Hepatic stellate cell (primary cell): Measurements from ENCODE around the gene HJURP.
"Not testable (repeated sequence)": the region's sequence is repeated elsewhere in the genome, so short reads cannot be mapped to it uniquely, and the experiment has no call there.

Experiments used
- DNase-seq: peaks from one replicate; pipeline ENCODE4 v3.0.0; 2011; ENCODE audit warnings: low spot score

HJURP gene, protein sequence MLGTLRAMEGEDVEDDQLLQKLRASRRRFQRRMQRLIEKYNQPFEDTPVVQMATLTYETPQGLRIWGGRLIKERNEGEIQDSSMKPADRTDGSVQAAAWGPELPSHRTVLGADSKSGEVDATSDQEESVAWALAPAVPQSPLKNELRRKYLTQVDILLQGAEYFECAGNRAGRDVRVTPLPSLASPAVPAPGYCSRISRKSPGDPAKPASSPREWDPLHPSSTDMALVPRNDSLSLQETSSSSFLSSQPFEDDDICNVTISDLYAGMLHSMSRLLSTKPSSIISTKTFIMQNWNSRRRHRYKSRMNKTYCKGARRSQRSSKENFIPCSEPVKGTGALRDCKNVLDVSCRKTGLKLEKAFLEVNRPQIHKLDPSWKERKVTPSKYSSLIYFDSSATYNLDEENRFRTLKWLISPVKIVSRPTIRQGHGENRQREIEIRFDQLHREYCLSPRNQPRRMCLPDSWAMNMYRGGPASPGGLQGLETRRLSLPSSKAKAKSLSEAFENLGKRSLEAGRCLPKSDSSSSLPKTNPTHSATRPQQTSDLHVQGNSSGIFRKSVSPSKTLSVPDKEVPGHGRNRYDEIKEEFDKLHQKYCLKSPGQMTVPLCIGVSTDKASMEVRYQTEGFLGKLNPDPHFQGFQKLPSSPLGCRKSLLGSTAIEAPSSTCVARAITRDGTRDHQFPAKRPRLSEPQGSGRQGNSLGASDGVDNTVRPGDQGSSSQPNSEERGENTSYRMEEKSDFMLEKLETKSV

DNA sequence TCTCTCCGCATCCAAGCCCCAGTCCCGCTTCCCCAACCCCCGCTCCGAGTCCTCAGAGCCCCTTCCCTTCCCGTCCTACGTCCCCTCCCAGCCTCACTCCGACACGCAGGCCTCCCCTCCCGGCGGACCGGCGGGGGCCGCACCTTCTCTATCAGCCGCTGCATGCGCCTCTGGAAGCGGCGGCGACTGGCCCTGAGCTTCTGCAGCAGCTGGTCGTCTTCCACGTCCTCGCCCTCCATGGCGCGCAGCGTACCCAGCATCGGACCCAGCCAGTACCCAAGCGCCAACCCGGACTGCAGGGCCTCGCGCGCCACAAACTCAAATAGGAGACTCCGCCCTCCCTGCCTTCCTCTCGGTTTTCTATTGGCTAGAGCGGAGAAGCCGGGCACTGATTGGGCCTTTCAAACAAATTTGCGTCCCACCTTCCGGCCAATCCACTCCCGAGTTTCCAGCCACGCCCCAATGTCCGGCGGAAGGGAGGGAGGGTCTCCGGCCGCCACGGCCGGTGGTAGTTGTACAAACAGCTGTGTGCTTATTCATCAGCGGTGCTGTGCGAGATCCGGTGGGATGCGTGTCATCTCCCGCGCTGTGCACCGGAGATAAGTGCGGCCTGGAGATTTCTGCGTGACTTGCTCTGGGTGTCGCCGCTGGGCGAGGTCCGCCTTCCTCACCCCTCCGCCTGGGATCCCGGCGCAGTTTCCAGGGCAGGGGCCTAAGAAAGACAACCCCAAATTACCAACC lies at the start of gene HJURP:
Gene HJURP, minus strand, starts transcription at position 295 of the 741 bp plus-strand sequence. Its CDS starts 35 bp downstream, at position 260.
- peak; percentile 100 for DNase-seq

DNA sequence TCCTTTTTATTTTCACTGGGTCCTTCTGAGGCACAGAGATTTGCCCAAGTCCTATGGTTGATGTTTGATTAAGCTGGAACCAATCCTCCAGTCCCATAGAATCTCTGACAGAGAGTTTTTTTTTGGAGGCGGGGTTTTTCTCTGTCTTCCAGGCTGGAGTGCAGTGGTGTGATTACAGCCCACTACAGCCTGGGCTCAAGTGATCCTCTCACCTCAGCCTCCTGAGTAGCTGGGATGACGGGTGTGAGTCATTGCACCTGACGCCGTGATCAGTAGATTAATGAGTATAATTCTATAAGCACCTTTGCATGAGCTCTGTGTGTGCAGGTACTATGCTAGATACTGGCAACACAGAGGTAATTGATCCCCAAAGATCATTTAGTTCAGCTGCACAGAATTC lies 47.5 kb upstream of the HJURP start:
- no peak for DNase-seq

DNA sequence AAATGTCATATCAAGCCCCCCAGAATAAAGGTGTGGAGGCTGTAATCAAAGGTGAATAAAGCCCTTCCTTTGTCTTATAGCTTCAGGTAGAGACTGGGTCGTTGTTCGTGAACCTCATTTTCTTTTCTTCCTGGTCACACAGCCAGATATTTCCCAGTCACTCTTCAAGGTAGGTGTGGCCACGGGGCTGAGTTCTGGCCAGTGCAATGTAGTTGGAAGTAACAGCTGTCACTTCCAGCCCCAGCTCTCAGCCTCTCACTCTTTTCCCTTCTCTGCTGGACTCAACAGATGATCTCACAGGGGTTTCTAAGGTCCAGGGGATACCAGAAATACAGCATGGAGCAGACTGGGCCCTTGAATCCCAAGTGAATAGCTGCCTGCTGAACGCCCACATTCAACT lies 47.0 kb upstream of the HJURP start:
- no peak for DNase-seq

DNA sequence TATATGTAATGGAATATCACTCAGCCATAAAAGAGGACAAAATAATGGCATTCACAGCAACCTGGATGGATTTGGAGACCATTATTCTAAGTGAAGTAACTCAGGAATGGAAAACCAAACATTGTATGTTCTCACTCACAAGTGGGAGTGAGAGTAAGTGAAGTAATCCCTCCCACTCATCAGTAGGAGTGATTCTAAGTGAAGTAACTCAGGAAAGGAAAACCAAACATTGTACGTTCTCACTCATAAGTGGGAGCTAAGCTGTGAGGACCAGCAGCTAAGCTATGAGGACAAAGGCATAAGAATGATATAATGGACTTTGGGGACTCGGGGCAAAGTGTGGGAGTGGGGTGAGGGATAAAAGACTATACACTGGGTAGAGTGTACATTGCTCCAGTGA lies 41.9 kb upstream of the HJURP start:
- DNase-seq: not testable (repeated sequence)

DNA sequence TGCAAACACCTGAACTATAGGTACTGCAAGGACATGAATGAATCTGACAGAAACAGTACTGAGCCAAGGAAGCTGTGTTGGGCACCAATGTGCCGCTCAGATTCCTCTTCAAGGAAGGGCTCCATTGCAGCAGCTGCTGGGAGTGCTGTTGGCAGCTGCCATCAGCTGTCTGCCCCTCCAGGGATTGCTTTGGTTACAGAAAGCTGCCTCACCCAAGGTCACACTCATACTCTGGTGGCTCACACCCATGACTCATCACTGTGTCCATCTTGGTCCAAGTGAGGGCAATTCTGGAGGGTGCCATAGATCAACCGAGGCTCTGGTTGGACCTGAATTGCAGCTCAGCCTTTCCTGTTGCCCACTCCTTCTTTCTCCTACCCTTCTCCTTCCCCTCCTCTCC lies 38.5 kb upstream of the HJURP start:
- no peak for DNase-seq

DNA sequence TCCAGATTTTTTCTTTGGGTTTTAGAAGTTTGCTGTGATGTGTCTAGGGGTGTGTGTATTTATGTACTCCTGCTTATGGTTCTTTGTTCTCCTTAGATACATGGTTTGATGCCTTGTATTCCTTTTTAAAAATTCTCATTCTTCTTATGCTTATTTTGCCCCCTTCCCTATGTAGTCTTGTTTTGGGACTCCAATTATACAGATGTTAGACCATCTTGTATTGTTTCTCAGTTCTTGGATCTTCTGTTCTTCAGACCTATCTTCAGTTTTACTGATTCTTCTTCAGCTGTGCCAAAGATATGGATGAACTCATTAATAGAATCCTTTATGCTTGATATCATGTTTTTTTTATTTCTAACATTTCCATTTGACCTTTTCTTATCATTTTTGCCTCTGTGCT lies 28.0 kb upstream of the HJURP start:
- no peak for DNase-seq

DNA sequence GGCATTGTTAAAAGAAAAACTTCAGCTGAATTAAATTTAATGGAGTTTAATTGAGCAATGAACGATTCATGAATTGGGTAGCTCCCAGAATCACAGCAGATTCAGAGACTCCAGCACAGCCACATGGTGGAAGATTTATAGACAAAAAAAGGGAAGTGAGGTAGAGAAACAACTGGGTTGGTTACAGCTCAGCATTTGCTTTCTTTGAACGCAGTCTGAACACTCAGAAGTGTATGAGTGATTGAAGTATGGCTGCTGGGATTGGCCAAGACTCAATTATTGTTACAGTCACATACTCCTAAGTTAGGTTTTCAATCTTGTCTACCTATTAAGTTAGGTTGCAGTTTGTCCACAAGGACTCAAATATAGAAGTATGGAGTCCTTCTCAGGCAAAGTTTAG lies 17.8 kb upstream of the HJURP start:
- DNase-seq: not testable (repeated sequence)

DNA sequence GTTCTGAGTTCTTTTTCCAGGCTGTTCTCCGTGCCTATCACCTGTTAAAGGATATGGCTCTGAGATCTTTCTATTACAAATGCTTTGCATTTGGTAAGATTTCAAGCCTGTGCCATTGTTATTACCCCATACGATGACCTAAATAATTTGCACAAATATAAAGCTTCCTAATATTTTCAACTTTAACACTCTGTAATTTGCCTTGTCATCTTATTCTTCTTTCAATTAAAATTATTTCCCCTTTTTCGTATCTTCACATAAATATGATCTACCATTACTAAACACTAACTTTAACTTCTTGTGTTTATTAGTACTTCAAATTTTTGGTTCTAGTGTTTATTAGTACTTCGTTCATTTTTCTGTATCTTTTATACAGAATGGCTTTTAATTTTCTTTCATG lies 17.1 kb upstream of the HJURP start:
- no peak for DNase-seq

DNA sequence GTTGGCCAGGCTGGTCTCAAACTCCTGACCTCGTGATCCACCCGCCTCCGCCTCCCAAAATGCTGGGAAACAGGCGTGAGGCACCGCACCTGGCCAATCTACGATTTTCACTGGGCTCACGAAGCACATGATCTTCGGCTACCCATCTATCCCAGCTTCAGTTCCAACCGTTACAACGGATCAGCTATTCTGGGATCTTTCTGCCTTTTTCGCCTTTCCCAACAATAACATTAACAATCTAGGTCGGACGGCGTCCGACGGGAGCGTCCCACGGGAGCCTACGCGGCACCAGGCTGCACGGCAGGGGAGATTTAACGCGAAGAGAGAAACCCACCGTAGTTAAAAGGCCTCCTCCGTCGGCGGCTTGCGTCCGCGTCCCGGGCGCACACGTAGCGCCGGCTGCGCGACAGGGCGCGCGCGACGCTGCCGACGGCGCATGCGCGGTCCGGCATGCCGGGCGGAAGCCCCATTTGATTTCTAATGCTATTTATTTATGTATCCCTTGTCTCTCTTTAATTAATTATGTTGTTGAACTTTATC lies 13.7 kb upstream of the HJURP start, which contains the start of gene MSL3B:
Gene MSL3B, minus strand, starts transcription at position 394 of the 540 bp plus-strand sequence.
- peak; percentile 65 for DNase-seq

DNA sequence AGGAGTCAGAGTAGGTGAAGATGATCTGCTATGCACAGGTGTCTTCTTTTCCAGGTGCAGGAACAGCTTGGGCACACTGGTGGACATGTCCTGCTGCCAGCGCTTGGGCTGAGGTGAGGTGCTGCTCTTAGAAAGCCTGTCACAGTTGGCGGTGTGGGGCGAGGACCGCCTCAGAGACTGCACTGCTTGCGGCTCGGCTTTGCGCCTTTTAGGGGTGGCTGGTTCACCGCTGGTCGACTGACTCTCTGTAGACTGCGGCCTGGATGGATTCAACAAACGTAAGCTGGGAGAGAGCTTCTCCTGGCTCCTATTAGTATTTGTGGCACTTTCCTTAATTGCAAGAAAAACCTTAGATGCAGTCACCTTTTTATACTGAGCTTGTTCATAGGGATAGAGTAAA lies 12.1 kb upstream of the HJURP start:
- no peak for DNase-seq

DNA sequence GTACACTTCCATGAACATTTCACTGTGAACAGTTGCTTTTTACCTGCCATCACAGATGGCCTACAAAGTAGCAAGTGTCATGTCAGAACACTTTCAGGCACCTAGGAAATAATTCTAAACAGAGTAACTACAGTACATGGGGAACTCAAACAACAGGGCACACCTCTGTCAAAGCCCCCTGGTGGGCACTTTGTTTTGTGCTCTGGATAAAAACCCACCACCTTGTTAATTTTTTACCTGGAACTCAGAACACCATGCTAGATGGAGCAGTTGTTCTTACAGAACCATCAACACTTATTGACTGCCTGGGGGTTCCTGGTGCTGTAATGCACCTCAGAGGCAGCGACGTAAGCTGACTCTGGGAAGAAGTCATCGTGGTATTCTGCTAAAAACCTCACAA lies 11.5 kb upstream of the HJURP start:
- no peak for DNase-seq

DNA sequence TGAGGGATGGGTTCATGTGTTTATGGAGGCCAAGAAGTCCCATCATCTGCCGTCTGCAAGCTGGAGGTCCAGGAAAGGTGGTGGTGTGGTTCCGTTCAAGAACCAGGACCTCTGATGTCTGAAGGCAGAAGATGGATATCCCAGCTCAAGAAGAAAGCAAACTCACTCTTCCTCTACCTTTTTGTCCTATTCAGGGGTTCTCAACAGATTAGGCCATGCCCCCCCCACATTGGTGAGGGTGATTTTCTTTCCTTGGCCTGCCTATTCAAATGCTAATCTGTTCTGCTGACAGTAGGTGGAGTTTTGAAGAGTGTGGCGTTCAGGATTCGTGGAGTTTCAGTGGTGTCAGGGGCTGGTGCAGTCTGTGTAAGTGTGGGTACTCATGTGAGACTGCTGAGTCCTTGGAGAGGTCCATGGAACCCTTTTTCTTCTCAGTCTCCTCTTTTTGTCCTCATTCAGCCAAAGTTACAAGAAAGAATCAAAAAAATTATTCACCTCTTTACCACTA lies 8.0 kb upstream of the HJURP start:
- DNase-seq: no peak

DNA sequence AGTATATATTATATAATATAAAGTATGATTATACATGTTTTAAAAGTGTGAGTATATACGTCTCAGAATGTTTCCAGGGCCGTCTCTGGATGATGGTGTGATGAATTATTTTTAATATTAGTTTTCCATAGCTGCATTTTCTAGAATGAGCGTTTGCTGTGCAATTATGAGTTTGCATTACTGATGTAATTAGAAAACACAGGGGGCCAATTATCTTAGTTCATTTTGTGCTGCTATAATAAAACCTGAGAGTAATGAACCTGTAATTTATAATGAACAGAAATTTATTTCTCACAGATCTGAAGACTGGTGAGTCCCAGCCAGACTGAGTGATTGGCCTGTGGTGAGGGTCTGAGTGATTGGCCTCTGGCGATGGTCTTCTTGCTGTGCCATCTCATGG lies 4.0 kb upstream of the HJURP start:
- no peak for DNase-seq

DNA sequence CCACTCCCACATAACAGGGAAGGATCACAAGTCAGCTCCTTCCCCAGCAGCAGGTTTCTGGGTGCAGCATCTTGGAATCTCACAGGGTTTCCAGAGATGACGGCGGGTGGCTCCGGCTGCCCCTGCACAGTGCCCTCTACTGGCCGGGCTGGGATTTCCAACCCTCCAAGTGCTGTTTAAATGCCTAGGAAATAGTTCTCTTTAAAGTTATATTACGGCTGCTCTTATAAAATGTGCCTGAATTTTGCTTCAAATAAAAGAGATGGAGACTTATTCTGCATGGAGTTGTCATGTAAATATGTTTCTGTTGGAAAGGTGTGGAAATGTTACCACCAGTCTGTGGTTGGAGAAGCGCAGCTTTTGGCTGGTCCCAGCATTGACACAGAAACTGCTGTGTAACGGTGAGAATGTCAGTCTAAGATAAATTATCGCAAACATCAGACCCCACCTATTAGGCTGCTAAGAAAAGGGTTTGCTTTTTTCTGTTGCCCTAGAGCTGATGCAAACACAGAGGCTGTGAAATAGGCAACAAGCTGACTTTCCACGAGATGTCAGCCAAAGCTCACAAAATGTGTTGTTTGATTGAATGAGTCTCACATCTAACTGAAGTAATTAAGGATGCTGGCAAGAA lies 3.3 kb upstream of the HJURP start:
- DNase-seq: peak; percentile 49

DNA sequence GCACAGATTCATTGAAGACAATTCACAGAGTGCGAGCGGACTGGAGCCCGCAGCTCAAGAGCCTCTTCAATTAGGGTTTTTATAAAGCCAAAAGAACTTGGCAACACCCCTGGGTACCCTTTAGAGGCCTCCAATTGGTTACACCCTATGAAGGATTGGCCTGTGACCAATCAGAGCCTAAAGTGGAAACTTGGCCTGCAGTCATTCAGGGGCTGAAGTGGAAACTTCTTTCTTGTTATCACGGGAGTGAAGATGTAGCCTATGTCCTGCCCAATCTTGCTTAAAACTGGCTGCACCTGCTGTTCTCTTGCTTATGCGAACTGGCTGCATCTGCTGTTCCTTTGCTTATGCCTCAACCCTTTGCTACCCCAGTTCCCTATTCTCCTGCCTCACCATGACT lies 1.8 kb upstream of the HJURP start:
- DNase-seq: no peak

DNA sequence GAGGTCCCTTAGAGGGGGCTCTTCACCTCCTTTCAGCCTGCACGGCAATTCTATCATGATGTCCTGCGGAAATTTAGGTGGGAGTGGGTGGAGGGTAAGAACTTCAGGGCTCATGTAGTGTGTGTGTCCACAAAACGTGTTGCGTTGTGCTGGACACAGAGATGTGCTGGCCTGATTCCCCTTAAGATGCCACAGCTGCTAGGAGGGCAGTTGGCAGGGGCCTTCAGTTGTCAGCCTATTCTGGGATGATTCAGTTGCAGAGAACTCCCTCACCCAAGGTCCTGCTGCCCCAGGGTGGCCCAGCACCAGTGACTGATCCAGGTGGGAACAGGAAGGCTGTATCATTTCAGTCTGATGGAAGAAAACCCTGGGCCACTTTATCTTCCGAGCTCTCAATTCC lies 1.0 kb upstream of the HJURP start:
- DNase-seq: no peak

DNA sequence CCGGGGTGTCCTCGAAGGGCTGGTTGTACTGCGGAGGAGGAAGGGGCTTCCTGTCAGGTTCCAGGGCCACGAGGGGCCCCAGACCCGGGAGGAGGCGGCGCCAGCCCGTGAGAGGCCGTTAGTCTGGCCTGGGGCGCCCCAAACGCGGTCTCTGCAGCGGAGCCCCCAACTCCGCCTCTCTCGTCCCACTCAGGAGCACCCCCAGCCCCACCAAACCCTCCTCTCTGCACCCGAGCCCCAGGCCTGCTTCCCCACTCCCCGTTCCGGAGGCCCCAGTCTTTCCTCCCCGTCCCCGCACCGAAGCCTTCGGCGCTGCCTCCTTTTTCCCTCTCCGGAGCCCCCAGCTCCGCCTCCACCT lies 473 bp downstream of the HJURP start:
- no peak for DNase-seq

DNA sequence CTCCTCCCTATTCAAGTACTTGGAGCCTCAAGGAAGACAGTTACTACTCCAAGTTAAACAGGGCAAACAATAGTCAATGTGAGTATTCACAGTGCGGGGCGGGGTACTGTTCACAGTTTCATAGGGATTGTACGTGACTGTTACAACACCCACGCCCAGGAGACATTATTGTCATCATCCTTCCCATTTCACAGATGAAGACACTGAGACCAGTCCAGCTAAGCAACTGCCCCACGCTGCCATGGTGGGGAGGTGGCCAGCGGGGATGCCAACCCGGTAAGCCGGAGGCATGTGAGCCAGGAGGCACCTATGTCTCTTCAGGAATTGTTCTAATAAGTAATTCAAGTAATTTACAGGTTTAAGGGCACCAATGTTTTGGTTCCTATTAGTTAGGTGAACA lies 982 bp downstream of the HJURP start:
- DNase-seq: no peak

DNA sequence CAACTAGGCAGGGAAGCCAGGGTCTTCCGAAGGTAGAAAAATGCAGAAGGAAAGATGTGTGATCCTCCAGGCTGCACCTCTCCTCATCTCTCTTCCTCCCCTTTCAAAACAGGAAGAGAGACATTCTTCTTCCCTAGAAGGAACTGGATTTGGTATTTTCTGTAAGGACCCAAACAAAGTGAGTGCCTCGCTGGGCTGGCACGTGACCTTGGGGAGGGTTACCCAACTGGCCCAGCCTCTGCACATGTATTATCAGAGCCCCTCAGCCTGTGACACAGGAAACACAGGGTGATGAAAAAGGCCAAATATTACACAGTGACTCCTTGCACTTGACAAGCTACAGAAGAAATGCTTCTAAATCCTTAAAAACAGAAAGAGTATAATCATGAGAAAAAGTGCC lies 2.3 kb downstream of the HJURP start:
- no peak for DNase-seq

DNA sequence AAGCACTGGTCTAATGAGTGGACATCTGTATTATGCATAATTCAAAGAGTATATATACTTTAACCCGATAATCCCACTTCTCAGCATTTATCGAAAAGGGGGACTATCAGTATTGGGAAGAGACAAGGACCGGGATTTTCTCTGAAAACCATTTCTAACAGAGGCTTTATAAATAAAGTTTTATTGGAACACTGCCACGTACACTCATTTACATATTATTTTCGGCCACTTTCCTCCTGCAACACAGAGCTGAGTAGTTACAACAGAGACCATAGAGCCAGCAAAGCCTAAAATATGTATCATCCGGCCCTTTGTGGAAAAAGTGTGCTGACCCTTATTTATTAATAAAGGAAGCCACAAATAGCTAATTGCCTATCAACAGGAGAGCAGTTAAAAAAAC lies 3.2 kb downstream of the HJURP start:
- DNase-seq: no peak

DNA sequence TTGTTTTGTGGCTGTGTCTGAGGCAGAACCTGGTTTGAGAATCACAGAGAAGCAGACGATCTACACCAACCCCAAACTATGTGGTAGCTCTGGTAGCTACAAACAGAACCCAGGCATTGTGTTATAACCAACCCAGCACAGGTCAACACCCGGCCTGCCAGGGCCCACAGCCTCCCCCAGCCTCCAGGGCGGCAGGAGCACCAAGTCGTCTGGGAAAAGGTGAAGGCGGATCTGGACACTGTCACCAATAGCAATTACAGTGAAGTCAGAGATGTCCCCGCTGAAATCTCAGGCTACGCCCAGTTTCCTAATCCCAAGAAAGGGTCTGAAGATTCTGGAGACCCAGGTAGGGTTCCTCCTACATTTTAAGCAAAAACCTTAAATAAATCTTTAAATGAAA lies 3.6 kb downstream of the HJURP start:
- DNase-seq: no peak
